Measurements from ENCODE around the gene KCNMA1.

- TF ChIP-seq POLR2AphosphoS5 (IDR thresholded peaks at IDR 0.05) (no peak), CTCF (IDR thresholded peaks at IDR 0.05; ENCODE audit: poor library complexity, severe bottlenecking) (no peak), EP300 (conservative IDR thresholded peaks at IDR 0.05; ENCODE audit: poor library complexity, severe bottlenecking) (no peak), MXI1 (conservative IDR thresholded peaks at IDR 0.05; ENCODE audit: poor library complexity, severe bottlenecking) (no peak)
Observed at GRCh38 chr10:77590344-77591237, 47.0 kb downstream of the KCNMA1 start.

Data from neural cell (in vitro differentiated cells).